Activated CD4-positive, alpha-beta memory T cell treated with anti-CD3 and anti-CD28 coated beads for 36 hours (primary cell): ENCODE data around the gene CSK. TPM values are rescaled to one million over a fixed set of nuclear protein-coding genes. Genes with fewer than 3 reads are reported as not detected.
A peak's percentile ranks its signal among the peaks of the same experiment; 100 is the strongest.

Source experiments
- CTCF ChIA-PET: fragments of 350-600 bp; sonication (Branson Sonifier 250); formaldehyde crosslinking; loops from one replicate; lab custom pipeline; 2021; ENCODE audit warnings: antibody characterized with exemption, inconsistent platforms; lab: Charles Lee
- POLR2A ChIA-PET: fragments of 350-600 bp; sonication (Branson Sonifier 250); formaldehyde crosslinking; loops from one replicate; lab custom pipeline; 2021; ENCODE audit warnings: antibody characterized with exemption; lab: Charles Lee
- DNase-seq: peaks from one replicate; pipeline ENCODE4 v3.0.0-alpha.2; 2020
- H3K27ac Mint-ChIP-seq: one replicate; pipeline ENCODE4 v1.8.0; 2021; ENCODE audit warnings: mixed read lengths
- H3K27me3 Mint-ChIP-seq: one replicate; pipeline ENCODE4 v1.8.0; 2021; ENCODE audit warnings: mixed read lengths
- H3K36me3 Mint-ChIP-seq: one replicate; pipeline ENCODE4 v1.8.0; 2021; ENCODE audit warnings: mixed read lengths
- H3K4me1 Mint-ChIP-seq: one replicate; pipeline ENCODE4 v1.8.0; 2021; ENCODE audit warnings: low read depth, mixed read lengths
- H3K4me3 Mint-ChIP-seq: one replicate; pipeline ENCODE4 v1.8.0; 2021; ENCODE audit warnings: mild to moderate bottlenecking, mixed read lengths
- H3K9me3 Mint-ChIP-seq: one replicate; pipeline ENCODE4 v1.8.0; 2021; ENCODE audit warnings: mixed read lengths
- intact Hi-C: fragments of 100-400 bp; cut with micrococcal nuclease; formaldehyde crosslinking; loops from one replicate; pipeline ENCODE4 v1.15.1; 2023
- total RNA-seq, 2 experiments: library from RNA; stranded (reverse); gene quantifications; one replicate each; pipeline ENCODE4 v1.2.3, GENCODE V29; 2021

The CSK gene
- total RNA-seq, 2 experiments from 2014 or later: 260 to 262 TPM

GRCh38 chr15:74829486-74829885, 47.6 kb downstream of the CSK start:
- Mint-ChIP-seq H3K36me3 (no peaks in the 10 kb centered on the region), H3K27ac (no peak overlapping the region), H3K4me3 (no peak overlapping the region), H3K4me1 (peaks cover 14% of the 10 kb centered on the region), H3K9me3 (no peaks in the 10 kb centered on the region), H3K27me3 (peaks cover 17% of the 10 kb centered on the region)
- intact Hi-C loops: no loop called here
- ChIA-PET CTCF (interaction anchor here (0.7 to 6.1 kb wide), 6 partner anchors 13 to 196 kb away, joined by 3 to 44 read pairs (median 7); partner anchors contain the start of gene ULK3), POLR2A (interaction anchor here (0.6 to 1.0 kb wide), 3 partner anchors 13 to 43 kb away, joined by 3 read pairs; partner anchors contain the start of gene ULK3)
- no peak for DNase-seq

DNA sequence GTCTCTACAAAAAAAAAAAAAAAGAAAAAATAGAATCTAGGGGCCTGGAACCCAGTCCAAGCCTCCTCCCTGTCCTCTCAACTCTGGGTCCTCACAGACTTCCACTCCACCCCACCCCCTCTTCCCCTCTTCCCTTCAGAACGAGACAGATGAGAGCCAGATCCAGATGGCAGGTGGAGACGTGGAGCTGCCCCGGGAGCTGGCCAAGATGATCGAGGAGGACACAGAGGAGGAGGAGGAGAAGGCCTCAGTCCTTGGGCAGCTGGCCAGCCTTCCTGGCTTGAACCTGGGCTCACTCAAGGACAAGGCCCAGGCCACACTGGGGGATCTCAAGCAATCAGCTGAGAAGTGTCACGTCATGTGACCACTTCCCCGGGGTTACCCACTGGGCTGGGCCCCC, 48.1 kb downstream of the CSK start:
- ChIA-PET POLR2A (interaction anchor here (0.5 kb wide), 1 partner anchor 21 kb away, joined by 3 read pairs; no protein-coding TSS in a partner anchor), CTCF (interaction anchor here (1.1 to 6.1 kb wide), 5 partner anchors 12 to 196 kb away, joined by 3 to 44 read pairs (median 7); partner anchors contain the start of gene ULK3)
- intact Hi-C loops: no loop called here
- DNase-seq: no peak
- Mint-ChIP-seq H3K4me3 (no peak overlapping the region), H3K4me1 (peaks cover 14% of the 10 kb centered on the region), H3K27ac (no peak overlapping the region), H3K36me3 (no peaks in the 10 kb centered on the region), H3K9me3 (no peaks in the 10 kb centered on the region), H3K27me3 (peaks cover 17% of the 10 kb centered on the region)

- Mint-ChIP-seq H3K9me3 (no peaks in the 10 kb centered on the region), H3K36me3 (peaks cover 2% of the 10 kb centered on the region), H3K4me3 (no peak overlapping the region), H3K4me1 (peaks cover 14% of the 10 kb centered on the region), H3K27ac (no peak overlapping the region), H3K27me3 (peaks cover 17% of the 10 kb centered on the region)
- ChIA-PET CTCF (interaction anchor here (0.6 to 6.1 kb wide), 6 partner anchors 10 to 70 kb away, joined by 3 to 44 read pairs (median 3); no protein-coding TSS in a partner anchor), POLR2A (no interaction called here)
- intact Hi-C loops: no loop called here
- DNase-seq: no peak
These were observed 49.0 kb downstream of the CSK start for GRCh38 chr15:74830868-74831267.

- no peak overlapping the region for H3K4me3 Mint-ChIP-seq
- no peak overlapping the region for H3K27ac Mint-ChIP-seq
- no peaks in the 10 kb centered on the region for H3K9me3 Mint-ChIP-seq
- H3K4me1 Mint-ChIP-seq: peaks cover 13% of the 10 kb centered on the region
- peaks cover 2% of the 10 kb centered on the region for H3K36me3 Mint-ChIP-seq
- DNase-seq: no peak
- CTCF ChIA-PET: interaction anchor here (0.6 to 6.1 kb wide), 4 partner anchors 11 to 69 kb away, joined by 3 to 44 read pairs (median 6); no protein-coding TSS in a partner anchor
- POLR2A ChIA-PET: interaction anchor here (0.5 kb wide), 1 partner anchor 39 kb away, joined by 4 read pairs; no protein-coding TSS in a partner anchor
- intact Hi-C loops: no loop called here
- peaks cover 13% of the 10 kb centered on the region for H3K27me3 Mint-ChIP-seq
These were observed 50.1 kb downstream of the CSK start for GRCh38 chr15:74831813-74832495.

- no peaks in the 10 kb centered on the region for H3K9me3 Mint-ChIP-seq
- H3K4me3 Mint-ChIP-seq: no peak overlapping the region
- H3K36me3 Mint-ChIP-seq: peaks cover 5% of the 10 kb centered on the region
- H3K27me3 Mint-ChIP-seq: peaks cover 6% of the 10 kb centered on the region
- H3K4me1 Mint-ChIP-seq: peaks cover 11% of the 10 kb centered on the region
- ChIA-PET CTCF (interaction anchor here (1.0 to 6.1 kb wide), 5 partner anchors 33 to 69 kb away, joined by 3 to 44 read pairs (median 5); no protein-coding TSS in a partner anchor), POLR2A (no interaction called here)
- no peak overlapping the region for H3K27ac Mint-ChIP-seq
- intact Hi-C loops: no loop called here
- DNase-seq: no peak
These were observed 50.9 kb downstream of the CSK start for GRCh38 chr15:74832826-74833225.

- no peak for DNase-seq
- Mint-ChIP-seq H3K9me3 (no peaks in the 10 kb centered on the region), H3K36me3 (peaks cover 5% of the 10 kb centered on the region), H3K4me1 (peaks cover 11% of the 10 kb centered on the region), H3K27me3 (peaks cover under 1% of the 10 kb centered on the region), H3K4me3 (no peak overlapping the region), H3K27ac (no peak overlapping the region)
- ChIA-PET CTCF (interaction anchor here (1.0 to 6.1 kb wide), 7 partner anchors 26 to 68 kb away, joined by 3 to 44 read pairs (median 3); no protein-coding TSS in a partner anchor), POLR2A (no interaction called here)
- intact Hi-C loops: no loop called here
These were observed 51.7 kb downstream of the CSK start for GRCh38 chr15:74833376-74834107.

DNA sequence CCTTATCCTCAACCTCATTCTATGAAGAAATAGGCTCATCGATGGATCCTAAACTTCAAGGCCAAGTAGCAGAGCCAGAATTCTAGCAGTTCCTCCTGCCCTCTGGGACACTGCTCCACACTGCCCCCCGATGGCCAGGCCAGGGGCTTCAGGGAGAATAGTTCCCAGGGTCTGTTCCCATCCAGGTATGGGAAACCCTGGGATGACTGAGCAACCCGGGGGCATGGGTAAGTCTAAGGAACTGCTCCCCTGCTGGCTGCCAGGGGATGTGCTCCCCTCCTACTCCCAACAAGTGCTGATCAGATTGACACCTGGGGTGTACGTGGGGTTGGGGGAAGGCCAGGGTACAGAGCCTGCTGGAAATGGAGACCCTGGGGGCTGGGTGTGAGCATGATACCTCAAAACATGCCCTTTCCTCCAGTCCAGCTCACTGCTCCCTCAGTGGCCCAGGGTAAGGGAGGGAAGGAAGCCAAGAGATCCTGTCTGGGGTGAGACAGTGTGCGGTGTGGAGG, 53.5 kb downstream of the CSK start:
- ChIA-PET CTCF (interaction anchor here (0.8 to 2.9 kb wide), 7 partner anchors 9 to 115 kb away, joined by 3 to 30 read pairs (median 4); partner anchors contain the start of gene CPLX3), POLR2A (interaction anchor here (0.5 kb wide), 1 partner anchor 91 kb away, joined by 3 read pairs; no protein-coding TSS in a partner anchor)
- Mint-ChIP-seq H3K27ac (no peak overlapping the region), H3K4me3 (no peak overlapping the region), H3K27me3 (no peaks in the 10 kb centered on the region), H3K9me3 (no peaks in the 10 kb centered on the region), H3K4me1 (no peaks in the 10 kb centered on the region), H3K36me3 (peaks cover 10% of the 10 kb centered on the region)
- DNase-seq: peak; percentile 70
- intact Hi-C loops: no loop called here

GRCh38 chr15:74836846-74837245, 55.0 kb downstream of the CSK start:
- Mint-ChIP-seq H3K9me3 (no peaks in the 10 kb centered on the region), H3K27ac (no peak overlapping the region), H3K4me1 (peaks cover 10% of the 10 kb centered on the region), H3K27me3 (no peaks in the 10 kb centered on the region), H3K36me3 (peaks cover 19% of the 10 kb centered on the region), H3K4me3 (no peak overlapping the region)
- POLR2A ChIA-PET: no interaction called here
- DNase-seq: no peak
- intact Hi-C loops: no loop called here
- CTCF ChIA-PET: interaction anchor here (1.1 to 2.9 kb wide), 5 partner anchors 10 to 66 kb away, joined by 4 to 30 read pairs (median 11); partner anchors contain the start of gene CPLX3

DNA sequence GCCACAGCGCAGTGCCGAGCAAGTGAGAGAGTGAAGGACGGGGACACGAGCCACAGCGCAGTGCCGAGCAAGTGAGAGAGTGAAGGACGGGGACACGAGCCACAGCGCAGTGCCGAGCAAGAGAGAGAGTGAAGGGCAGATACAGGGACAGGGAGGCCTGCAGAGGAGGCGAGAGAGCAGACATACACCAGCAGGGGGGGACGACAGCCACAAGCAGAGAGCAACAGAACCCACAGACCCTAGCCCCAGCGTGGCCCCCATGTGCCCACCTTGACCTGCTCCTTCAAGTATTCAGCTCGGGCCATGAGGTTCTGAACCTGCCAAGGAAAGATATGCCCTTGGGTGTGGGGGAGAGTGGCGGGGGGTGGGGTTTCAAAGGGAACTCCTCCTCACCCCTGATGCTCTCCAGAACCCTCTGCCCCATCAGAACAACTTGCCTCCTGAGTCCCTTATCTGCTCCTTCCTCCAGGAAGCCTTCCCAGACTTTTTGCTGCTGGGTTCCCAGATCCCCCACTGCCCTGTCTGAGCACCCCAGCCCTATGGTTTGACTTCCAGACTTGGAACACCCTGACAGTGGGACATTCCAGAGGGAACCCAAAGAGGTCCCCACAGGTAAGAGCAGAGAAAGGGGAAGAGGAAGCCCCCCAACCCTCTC, 55.7 kb downstream of the CSK start:
- Mint-ChIP-seq H3K27ac (no peak overlapping the region), H3K4me1 (peaks cover 17% of the 10 kb centered on the region), H3K9me3 (no peaks in the 10 kb centered on the region), H3K36me3 (peaks cover 21% of the 10 kb centered on the region), H3K27me3 (no peaks in the 10 kb centered on the region), H3K4me3 (no peak overlapping the region)
- no peak for DNase-seq
- CTCF ChIA-PET: interaction anchor here (2.2 to 2.9 kb wide), 4 partner anchors 11 to 67 kb away, joined by 7 to 30 read pairs (median 13); partner anchors contain the start of gene CPLX3
- POLR2A ChIA-PET: no interaction called here
- intact Hi-C loops: no loop called here

DNA sequence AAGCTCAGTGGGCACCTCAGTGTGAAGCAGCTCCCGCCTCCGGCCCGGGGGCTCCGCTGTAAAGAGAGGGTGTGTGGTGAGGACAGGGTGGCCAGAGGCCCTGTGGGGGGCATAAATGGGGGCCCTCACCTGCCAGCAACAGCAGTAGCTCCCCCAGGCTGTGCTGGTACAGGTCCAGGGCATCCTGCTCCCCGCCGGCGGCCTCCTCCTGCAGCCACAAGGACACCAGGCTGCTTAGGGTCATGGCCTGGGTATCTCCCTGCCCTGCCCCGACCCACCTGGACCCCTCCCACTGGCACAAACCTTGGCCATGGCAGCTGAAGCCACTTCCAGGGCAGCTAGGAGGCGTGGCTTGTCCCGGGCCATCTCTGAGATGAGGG, 56.2 kb downstream of the CSK start:
- POLR2A ChIA-PET: no interaction called here
- Mint-ChIP-seq H3K27ac (no peak overlapping the region), H3K9me3 (no peaks in the 10 kb centered on the region), H3K4me1 (peaks cover 18% of the 10 kb centered on the region), H3K4me3 (no peak overlapping the region), H3K36me3 (peaks cover 21% of the 10 kb centered on the region), H3K27me3 (no peaks in the 10 kb centered on the region)
- DNase-seq: no peak
- intact Hi-C loops: no loop called here
- CTCF ChIA-PET: interaction anchor here (2.2 to 2.9 kb wide), 2 partner anchors 39 to 64 kb away, joined by 7 to 15 read pairs; no protein-coding TSS in a partner anchor
